K562 (cell line): ENCODE data around the gene PARK7. TPM values are rescaled to one million over a fixed set of nuclear protein-coding genes. Genes with fewer than 3 reads are reported as not detected.

Experiments used
- CHD4 ChIP-seq: fragments of 200-600 bp; sonication (generic); IDR thresholded peaks from 3 replicates; pipeline ENCODE4 v1.6.1; 2012; ENCODE audit warnings: low read depth, mild to moderate bottlenecking, mixed read lengths, low read length, inconsistent platforms; ENCODE audit not compliant: insufficient read depth, insufficient replicate concordance, poor library complexity, severe bottlenecking
- FUS ChIP-seq: fragments of 200-400 bp; formaldehyde crosslinking; optimal IDR thresholded peaks from 2 replicates; pipeline ENCODE3; 2017; ENCODE audit warnings: low read depth, low read length
- MXD1 ChIP-seq: fragments of 250-450 bp; sonication (Bioruptor Pico); IDR thresholded peaks from 2 replicates; pipeline ENCODE4 v1.8.0; 2021; ENCODE audit warnings: borderline replicate concordance, mild to moderate bottlenecking, moderate library complexity; ENCODE audit not compliant: poor library complexity, severe bottlenecking
- OTX1 ChIP-seq: fragments of 450-650 bp; formaldehyde crosslinking; IDR thresholded peaks from 2 replicates; pipeline ENCODE4 v1.4.0; 2022; ENCODE audit warnings: mild to moderate bottlenecking
- REST ChIP-seq, 2 experiments: fragments of 450-650 bp; formaldehyde crosslinking in 1 of 2; IDR thresholded peaks; 2 replicates each; pipeline versions ENCODE4 v1.4.0 to v1.6.1; 2014 to 2020; ENCODE audit warnings: mild to moderate bottlenecking in 2 of 2, borderline replicate concordance in 1 of 2, low read depth in 1 of 2
- SIRT6 ChIP-seq: IDR thresholded peaks from one replicate; pipeline ENCODE4 v1.6.1; 2012; ENCODE audit warnings: low read depth, mild to moderate bottlenecking, control low read depth, inconsistent platforms, low read length, moderate library complexity
- SMC3 ChIP-seq: conservative IDR thresholded peaks from 2 replicates; pipeline ENCODE4 v1.6.1; 2011; ENCODE audit warnings: low read depth, low read length, improper control_type of control experiment; ENCODE audit not compliant: insufficient read depth
- SNRNP70 ChIP-seq: fragments of 200-400 bp; formaldehyde crosslinking; optimal IDR thresholded peaks from 2 replicates; pipeline ENCODE3; 2017; ENCODE audit warnings: low read depth, low read length
- ZNF41 ChIP-seq: fragments of 250-450 bp; sonication (Bioruptor Pico); conservative IDR thresholded peaks from 2 replicates; pipeline ENCODE4 v1.4.0; 2020; ENCODE audit warnings: mild to moderate bottlenecking
- ZNF511 ChIP-seq: sonication (generic); formaldehyde crosslinking; IDR thresholded peaks from 2 replicates; pipeline ENCODE4 v1.8.0; 2022; ENCODE audit warnings: mild to moderate bottlenecking, missing genetic modification reagents
- polyA plus RNA-seq, 8 experiments: library from polyadenylated mRNA; depleted of rRNA in 4 of 8; stranded (reverse) in 5 of 8; unstranded in 3 of 8; fragments of >200 nt; fragmentation: Nextera tagmentation in 2 of 8; fragmentation: Illumina TruSeq in 1 of 8; extraction: Ambion mirVana in 2 of 8; extraction: Trizol in 1 of 8; gene quantifications; 2 replicates each; pipeline versions ENCODE4 v1.2.1 to v1.2.3, GENCODE V29; 2011 to 2014; ENCODE audit warnings: inconsistent platforms in 1 of 8, missing spikeins in 1 of 8
- total RNA-seq, 7 experiments: library from RNA; depleted of rRNA in 6 of 7; stranded (reverse); fragments of >200 nt in 6 of 7; fragmentation: Illumina TruSeq in 2 of 7; extraction: Trizol in 2 of 7; gene quantifications; 2 replicates each; pipeline versions ENCODE4 v1.2.1 to v1.2.3, GENCODE V29; 2011 to 2021; ENCODE audit warnings: low replicate concordance in 1 of 7
- TF ChIP-seq, protein P1 (sequence below), 2 experiments: fragments of 150-350 bp in 1 of 2; IDR thresholded peaks; 2 replicates each; pipeline ENCODE4 v1.6.1; 2012 to 2016; ENCODE audit warnings: low read depth in 2 of 2, low read length in 2 of 2, mild to moderate bottlenecking in 1 of 2, moderate library complexity in 1 of 2

PARK7 gene
- total and polyA plus RNA-seq, 9 of the 15 experiments (the other 6 are each of a cell fraction or from before 2014, with no cell fraction given) = 374 to 1,298 (median 484) TPM

DNA sequence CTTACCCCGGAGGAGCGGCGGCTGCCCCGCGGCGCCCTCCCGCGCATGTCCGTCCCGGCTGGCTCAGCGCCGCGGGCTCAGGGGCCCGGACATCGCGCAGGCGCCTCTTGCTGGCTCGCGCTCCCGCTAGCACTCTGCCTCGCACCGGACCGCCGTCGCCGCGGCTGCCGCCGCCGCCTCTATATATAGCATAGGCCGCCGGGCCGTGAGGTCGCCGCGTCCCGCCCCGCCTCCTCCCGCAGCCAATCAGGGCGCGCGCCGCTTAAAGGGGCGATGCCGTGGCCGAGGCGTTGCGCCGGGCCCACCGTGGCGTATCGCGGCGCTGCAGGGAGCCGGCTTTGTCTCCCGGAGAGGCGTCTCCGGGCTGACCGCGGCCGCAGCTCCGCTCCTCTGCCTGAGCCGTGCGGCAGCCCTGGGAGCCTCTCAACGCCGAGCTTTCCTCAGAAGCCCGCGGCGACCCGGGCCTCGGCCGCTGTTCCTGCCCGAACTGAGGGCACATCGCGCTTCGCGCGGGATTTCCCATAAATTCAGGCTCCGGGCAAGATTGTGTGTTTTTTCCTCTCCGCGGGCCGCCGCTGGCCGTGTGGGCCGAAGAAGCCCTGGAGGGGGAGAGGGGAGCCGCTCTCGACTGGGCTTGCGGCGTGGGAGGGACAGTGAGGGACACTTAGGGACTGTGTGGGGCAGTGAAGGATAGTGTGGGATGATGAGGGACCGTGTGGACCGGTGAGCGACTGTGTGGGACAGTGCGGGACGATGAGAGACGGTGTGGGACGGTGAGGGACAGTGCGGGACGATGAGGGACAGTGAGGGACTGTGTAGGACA lies 64.9 kb downstream of the PARK7 start, which contains the start of gene ERRFI1 (continued):
- TF ChIP-seq REST (IDR thresholded peaks at IDR 0.05; ENCODE audit: borderline replicate concordance) = peak; percentile 40; the same call in 1 of the 2 replicates
- TF ChIP-seq REST (CRISPR knock-in tag; IDR thresholded peaks at IDR 0.05; ENCODE audit: low read depth) = no peak
- no peak for TF ChIP-seq ZNF41 (CRISPR knock-in tag)
- TF ChIP-seq ZNF511 = peak; percentile 99
- TF ChIP-seq MXD1 (CRISPR knock-in tag) = no peak
- peak; percentile 86 for TF ChIP-seq FUS
- TF ChIP-seq SMC3 = no peak
- no peak for TF ChIP-seq OTX1
- no peak for TF ChIP-seq SNRNP70
- TF ChIP-seq, protein P1, sequence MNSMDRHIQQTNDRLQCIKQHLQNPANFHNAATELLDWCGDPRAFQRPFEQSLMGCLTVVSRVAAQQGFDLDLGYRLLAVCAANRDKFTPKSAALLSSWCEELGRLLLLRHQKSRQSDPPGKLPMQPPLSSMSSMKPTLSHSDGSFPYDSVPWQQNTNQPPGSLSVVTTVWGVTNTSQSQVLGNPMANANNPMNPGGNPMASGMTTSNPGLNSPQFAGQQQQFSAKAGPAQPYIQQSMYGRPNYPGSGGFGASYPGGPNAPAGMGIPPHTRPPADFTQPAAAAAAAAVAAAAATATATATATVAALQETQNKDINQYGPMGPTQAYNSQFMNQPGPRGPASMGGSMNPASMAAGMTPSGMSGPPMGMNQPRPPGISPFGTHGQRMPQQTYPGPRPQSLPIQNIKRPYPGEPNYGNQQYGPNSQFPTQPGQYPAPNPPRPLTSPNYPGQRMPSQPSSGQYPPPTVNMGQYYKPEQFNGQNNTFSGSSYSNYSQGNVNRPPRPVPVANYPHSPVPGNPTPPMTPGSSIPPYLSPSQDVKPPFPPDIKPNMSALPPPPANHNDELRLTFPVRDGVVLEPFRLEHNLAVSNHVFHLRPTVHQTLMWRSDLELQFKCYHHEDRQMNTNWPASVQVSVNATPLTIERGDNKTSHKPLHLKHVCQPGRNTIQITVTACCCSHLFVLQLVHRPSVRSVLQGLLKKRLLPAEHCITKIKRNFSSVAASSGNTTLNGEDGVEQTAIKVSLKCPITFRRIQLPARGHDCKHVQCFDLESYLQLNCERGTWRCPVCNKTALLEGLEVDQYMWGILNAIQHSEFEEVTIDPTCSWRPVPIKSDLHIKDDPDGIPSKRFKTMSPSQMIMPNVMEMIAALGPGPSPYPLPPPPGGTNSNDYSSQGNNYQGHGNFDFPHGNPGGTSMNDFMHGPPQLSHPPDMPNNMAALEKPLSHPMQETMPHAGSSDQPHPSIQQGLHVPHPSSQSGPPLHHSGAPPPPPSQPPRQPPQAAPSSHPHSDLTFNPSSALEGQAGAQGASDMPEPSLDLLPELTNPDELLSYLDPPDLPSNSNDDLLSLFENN (IDR thresholded peaks at IDR 0.05; ENCODE audit: low read depth in 2 of 2, low read length in 2 of 2) = no peak
- TF ChIP-seq CHD4 = no peak
- TF ChIP-seq SIRT6 = no peak
